ENCODE data around the gene RHOB. TPM values are rescaled to one million over a fixed set of nuclear protein-coding genes. Genes with fewer than 3 reads are reported as not detected.

RHOB gene
- total RNA-seq, 1 donor from 2014 or later: 135 TPM

GRCh38 chr2:20496076-20496872, 49.4 kb downstream of the RHOB start:
- peaks cover 14% of the 10 kb centered on the region for H3K4me1 Mint-ChIP-seq (ENCODE audit: low read depth, unreplicated experiment)
- H3K36me3 Mint-ChIP-seq (ENCODE audit: unreplicated experiment): no peaks in the 10 kb centered on the region
- no peak for DNase-seq
- no peak for TF ChIP-seq CTCF (IDR thresholded peaks at IDR 0.05; ENCODE audit: partially characterized antibody, unreplicated experiment)
- H3K27ac Mint-ChIP-seq (ENCODE audit: unreplicated experiment): no peak overlapping the region
- H3K4me3 Mint-ChIP-seq (ENCODE audit: unreplicated experiment): no peak overlapping the region
- peaks cover 3% of the 10 kb centered on the region for H3K27me3 Mint-ChIP-seq (ENCODE audit: unreplicated experiment)
- H3K9me3 Mint-ChIP-seq (ENCODE audit: unreplicated experiment): peaks cover 1% of the 10 kb centered on the region

GRCh38 chr2:20496942-20497341, 50.1 kb downstream of the RHOB start:
- Mint-ChIP-seq H3K4me3 (ENCODE audit: unreplicated experiment) (no peak overlapping the region), H3K4me1 (ENCODE audit: low read depth, unreplicated experiment) (peaks cover 11% of the 10 kb centered on the region), H3K9me3 (ENCODE audit: unreplicated experiment) (peaks cover 1% of the 10 kb centered on the region), H3K27ac (ENCODE audit: unreplicated experiment) (no peak overlapping the region), H3K36me3 (ENCODE audit: unreplicated experiment) (no peaks in the 10 kb centered on the region), H3K27me3 (ENCODE audit: unreplicated experiment) (peaks cover 3% of the 10 kb centered on the region)
- TF ChIP-seq CTCF (IDR thresholded peaks at IDR 0.05; ENCODE audit: partially characterized antibody, unreplicated experiment): no peak
- DNase-seq: no peak

Other genes with a start within 250 kb of the RHOB start
- gene SDC1, start 221.9 kb upstream of the RHOB start, total RNA-seq (ENCODE audit: unreplicated experiment): 0.93 TPM
- 113 TPM for gene PUM2, start 96.2 kb upstream of the RHOB start, total RNA-seq (ENCODE audit: unreplicated experiment)
- 23.8 TPM for gene HS1BP3, start 204.0 kb downstream of the RHOB start, total RNA-seq (ENCODE audit: unreplicated experiment)
- not detected for gene GDF7, start 220.1 kb downstream of the RHOB start, total RNA-seq (ENCODE audit: unreplicated experiment)